Activated CD4-positive, alpha-beta T cell treated with anti-CD3 and anti-CD28 coated beads, Interleukin-2, amount 50 U/mL, for 4 hours (primary cell): Measurements from ENCODE around the gene SLC39A9.

Source experiments
- DNase-seq, 2 experiments: peaks; one replicate each; pipeline ENCODE4 v3.0.0-alpha.2; 2020

Gene SLC39A9

DNA sequence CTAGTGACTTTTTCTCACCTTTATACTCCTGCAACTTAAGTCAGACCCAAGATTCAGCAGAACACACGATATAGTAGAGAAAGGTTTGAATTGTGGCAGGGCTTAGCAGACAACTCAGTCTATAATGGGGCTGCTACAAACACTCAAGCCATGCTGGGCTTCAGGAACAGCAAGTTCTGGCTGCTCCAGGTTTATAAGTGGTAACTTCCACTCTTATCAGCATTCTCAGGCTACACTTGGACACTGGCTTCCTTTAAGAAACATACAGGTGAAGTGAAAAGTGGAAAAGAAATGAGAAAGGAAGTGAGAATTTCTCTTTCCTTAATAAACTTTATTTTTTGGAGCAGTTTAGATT, 107.7 kb downstream of the SLC39A9 start:
- no peak for DNase-seq
